ENCODE data around the gene OLFML2A.
A peak's percentile ranks its signal among the peaks of the same experiment; 100 is the strongest.

Gene OLFML2A

DNA sequence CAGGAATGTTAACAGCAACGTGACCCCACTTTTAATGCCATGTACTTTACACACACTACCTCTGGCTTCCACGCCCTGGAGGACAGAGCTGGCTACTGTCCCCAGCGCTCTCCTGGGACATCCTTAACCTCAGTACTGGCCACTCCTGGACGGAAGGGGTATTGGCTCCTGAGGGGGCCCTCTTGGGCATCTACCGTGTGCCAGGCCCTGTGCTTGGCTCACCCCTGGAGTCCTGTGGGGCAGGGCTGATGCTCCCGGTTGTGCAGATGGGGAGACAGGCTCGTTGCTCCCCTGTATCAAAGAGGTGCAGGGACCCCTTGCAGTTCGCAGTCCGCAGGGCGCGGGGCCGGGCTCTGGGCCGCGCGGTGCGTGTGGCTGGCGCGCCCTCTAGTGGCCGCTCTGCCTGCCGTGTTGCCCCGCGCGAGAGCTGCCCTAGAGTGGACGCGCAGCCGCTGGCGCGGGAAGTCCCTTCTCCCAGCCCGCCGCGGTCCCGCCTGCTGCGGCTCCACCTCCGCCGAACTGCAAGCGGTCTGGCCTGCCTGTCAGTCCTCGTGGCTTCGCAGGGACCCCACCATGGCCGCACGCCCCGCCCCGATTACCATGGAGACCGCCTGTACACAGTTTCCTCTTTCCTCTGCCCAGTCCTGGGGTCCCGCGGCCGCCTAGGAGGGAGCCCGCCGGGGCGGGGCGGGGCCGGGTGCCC is 76.0 kb downstream of the OLFML2A start, which contains the start of gene WDR38 (continued):
- TF ChIP-seq, protein P1, sequence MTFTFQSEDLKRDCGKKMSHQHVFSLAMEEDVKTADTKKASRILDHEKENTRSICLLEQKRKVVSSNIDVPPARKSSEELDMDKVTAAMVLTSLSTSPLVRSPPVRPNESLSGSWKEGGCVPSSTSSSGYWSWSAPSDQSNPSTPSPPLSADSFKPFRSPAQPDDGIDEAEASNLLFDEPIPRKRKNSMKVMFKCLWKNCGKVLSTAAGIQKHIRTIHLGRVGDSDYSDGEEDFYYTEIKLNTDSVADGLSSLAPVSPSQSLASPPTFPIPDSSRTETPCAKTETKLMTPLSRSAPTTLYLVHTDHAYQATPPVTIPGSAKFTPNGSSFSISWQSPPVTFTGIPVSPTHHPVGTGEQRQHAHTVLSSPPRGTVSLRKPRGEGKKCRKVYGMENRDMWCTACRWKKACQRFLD (tag by site-specific recombination; IDR thresholded peaks at IDR 0.05), result no peak
- TF ChIP-seq, protein P2, sequence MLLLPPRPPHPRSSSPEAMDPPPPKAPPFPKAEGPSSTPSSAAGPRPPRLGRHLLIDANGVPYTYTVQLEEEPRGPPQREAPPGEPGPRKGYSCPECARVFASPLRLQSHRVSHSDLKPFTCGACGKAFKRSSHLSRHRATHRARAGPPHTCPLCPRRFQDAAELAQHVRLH (tag by site-specific recombination; IDR thresholded peaks at IDR 0.05), result no peak
- peak; percentile 88 for TF ChIP-seq ZNF2 (tag by site-specific recombination; IDR thresholded peaks at IDR 0.05)
- peak; percentile 41; the same call in 1 of the 2 replicates for TF ChIP-seq SP7 (tag by site-specific recombination; IDR thresholded peaks at IDR 0.05)
- TF ChIP-seq ZBTB20 (tag by site-specific recombination; IDR thresholded peaks at IDR 0.05), result no peak; the same call in 1 of the 2 replicates
- TF ChIP-seq ZXDB (tag by site-specific recombination; IDR thresholded peaks at IDR 0.05), result peak; percentile 58; the same call in 1 of the 2 replicates
- TF ChIP-seq ZNF23 (tag by site-specific recombination; IDR thresholded peaks at IDR 0.05; ENCODE audit: borderline replicate concordance), result no peak
- no peak for TF ChIP-seq HOXC10 (CRISPR knock-in tag; IDR thresholded peaks at IDR 0.05)
- TF ChIP-seq ZNF626 (tag by site-specific recombination; IDR thresholded peaks at IDR 0.05), result no peak
- TF ChIP-seq MZF1 (tag by site-specific recombination; IDR thresholded peaks at IDR 0.05; ENCODE audit: borderline replicate concordance), result no peak
- no peak for TF ChIP-seq ZNF529 (tag by site-specific recombination; IDR thresholded peaks at IDR 0.05; ENCODE audit: insufficient replicate concordance)
- peak; percentile 66 for TF ChIP-seq ZNF654 (tag by site-specific recombination; IDR thresholded peaks at IDR 0.05; ENCODE audit: low read depth)
- peak; percentile 51 for TF ChIP-seq ZBTB8A (tag by site-specific recombination; IDR thresholded peaks at IDR 0.05)
- TF ChIP-seq, protein P3, sequence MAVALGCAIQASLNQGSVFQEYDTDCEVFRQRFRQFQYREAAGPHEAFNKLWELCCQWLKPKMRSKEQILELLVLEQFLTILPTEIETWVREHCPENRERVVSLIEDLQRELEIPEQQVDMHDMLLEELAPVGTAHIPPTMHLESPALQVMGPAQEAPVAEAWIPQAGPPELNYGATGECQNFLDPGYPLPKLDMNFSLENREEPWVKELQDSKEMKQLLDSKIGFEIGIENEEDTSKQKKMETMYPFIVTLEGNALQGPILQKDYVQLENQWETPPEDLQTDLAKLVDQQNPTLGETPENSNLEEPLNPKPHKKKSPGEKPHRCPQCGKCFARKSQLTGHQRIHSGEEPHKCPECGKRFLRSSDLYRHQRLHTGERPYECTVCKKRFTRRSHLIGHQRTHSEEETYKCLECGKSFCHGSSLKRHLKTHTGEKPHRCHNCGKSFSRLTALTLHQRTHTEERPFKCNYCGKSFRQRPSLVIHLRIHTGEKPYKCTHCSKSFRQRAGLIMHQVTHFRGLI (tag by site-specific recombination; IDR thresholded peaks at IDR 0.05), result no peak
- TF ChIP-seq, protein P4, sequence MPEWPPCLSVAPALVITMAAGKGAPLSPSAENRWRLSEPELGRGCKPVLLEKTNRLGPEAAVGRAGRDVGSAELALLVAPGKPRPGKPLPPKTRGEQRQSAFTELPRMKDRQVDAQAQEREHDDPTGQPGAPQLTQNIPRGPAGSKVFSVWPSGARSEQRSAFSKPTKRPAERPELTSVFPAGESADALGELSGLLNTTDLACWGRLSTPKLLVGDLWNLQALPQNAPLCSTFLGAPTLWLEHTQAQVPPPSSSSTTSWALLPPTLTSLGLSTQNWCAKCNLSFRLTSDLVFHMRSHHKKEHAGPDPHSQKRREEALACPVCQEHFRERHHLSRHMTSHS (tag by site-specific recombination; IDR thresholded peaks at IDR 0.05), result no peak
- TF ChIP-seq, protein P5, sequence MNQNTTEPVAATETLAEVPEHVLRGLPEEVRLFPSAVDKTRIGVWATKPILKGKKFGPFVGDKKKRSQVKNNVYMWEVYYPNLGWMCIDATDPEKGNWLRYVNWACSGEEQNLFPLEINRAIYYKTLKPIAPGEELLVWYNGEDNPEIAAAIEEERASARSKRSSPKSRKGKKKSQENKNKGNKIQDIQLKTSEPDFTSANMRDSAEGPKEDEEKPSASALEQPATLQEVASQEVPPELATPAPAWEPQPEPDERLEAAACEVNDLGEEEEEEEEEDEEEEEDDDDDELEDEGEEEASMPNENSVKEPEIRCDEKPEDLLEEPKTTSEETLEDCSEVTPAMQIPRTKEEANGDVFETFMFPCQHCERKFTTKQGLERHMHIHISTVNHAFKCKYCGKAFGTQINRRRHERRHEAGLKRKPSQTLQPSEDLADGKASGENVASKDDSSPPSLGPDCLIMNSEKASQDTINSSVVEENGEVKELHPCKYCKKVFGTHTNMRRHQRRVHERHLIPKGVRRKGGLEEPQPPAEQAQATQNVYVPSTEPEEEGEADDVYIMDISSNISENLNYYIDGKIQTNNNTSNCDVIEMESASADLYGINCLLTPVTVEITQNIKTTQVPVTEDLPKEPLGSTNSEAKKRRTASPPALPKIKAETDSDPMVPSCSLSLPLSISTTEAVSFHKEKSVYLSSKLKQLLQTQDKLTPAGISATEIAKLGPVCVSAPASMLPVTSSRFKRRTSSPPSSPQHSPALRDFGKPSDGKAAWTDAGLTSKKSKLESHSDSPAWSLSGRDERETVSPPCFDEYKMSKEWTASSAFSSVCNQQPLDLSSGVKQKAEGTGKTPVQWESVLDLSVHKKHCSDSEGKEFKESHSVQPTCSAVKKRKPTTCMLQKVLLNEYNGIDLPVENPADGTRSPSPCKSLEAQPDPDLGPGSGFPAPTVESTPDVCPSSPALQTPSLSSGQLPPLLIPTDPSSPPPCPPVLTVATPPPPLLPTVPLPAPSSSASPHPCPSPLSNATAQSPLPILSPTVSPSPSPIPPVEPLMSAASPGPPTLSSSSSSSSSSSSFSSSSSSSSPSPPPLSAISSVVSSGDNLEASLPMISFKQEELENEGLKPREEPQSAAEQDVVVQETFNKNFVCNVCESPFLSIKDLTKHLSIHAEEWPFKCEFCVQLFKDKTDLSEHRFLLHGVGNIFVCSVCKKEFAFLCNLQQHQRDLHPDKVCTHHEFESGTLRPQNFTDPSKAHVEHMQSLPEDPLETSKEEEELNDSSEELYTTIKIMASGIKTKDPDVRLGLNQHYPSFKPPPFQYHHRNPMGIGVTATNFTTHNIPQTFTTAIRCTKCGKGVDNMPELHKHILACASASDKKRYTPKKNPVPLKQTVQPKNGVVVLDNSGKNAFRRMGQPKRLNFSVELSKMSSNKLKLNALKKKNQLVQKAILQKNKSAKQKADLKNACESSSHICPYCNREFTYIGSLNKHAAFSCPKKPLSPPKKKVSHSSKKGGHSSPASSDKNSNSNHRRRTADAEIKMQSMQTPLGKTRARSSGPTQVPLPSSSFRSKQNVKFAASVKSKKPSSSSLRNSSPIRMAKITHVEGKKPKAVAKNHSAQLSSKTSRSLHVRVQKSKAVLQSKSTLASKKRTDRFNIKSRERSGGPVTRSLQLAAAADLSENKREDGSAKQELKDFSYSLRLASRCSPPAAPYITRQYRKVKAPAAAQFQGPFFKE (tag by site-specific recombination; IDR thresholded peaks at IDR 0.05; ENCODE audit: borderline replicate concordance), result no peak
- no peak for TF ChIP-seq RBAK (tag by site-specific recombination; IDR thresholded peaks at IDR 0.05)
- TF ChIP-seq, protein P6, sequence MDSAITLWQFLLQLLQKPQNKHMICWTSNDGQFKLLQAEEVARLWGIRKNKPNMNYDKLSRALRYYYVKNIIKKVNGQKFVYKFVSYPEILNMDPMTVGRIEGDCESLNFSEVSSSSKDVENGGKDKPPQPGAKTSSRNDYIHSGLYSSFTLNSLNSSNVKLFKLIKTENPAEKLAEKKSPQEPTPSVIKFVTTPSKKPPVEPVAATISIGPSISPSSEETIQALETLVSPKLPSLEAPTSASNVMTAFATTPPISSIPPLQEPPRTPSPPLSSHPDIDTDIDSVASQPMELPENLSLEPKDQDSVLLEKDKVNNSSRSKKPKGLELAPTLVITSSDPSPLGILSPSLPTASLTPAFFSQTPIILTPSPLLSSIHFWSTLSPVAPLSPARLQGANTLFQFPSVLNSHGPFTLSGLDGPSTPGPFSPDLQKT (IDR thresholded peaks at IDR 0.05; ENCODE audit: borderline replicate concordance, low read depth, low read length), result no peak
- TF ChIP-seq ZNF423 (tag by site-specific recombination; IDR thresholded peaks at IDR 0.05), result no peak
- TF ChIP-seq ZNF140 (tag by site-specific recombination; IDR thresholded peaks at IDR 0.05), result no peak
- TF ChIP-seq, protein P7, sequence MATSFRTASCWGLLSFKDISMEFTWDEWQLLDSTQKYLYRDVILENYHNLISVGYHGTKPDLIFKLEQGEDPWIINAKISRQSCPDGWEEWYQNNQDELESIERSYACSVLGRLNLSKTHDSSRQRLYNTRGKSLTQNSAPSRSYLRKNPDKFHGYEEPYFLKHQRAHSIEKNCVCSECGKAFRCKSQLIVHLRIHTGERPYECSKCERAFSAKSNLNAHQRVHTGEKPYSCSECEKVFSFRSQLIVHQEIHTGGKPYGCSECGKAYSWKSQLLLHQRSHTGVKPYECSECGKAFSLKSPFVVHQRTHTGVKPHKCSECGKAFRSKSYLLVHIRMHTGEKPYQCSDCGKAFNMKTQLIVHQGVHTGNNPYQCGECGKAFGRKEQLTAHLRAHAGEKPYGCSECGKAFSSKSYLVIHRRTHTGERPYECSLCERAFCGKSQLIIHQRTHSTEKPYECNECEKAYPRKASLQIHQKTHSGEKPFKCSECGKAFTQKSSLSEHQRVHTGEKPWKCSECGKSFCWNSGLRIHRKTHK (tag by site-specific recombination; IDR thresholded peaks at IDR 0.05), result no peak
- TF ChIP-seq, protein P8, sequence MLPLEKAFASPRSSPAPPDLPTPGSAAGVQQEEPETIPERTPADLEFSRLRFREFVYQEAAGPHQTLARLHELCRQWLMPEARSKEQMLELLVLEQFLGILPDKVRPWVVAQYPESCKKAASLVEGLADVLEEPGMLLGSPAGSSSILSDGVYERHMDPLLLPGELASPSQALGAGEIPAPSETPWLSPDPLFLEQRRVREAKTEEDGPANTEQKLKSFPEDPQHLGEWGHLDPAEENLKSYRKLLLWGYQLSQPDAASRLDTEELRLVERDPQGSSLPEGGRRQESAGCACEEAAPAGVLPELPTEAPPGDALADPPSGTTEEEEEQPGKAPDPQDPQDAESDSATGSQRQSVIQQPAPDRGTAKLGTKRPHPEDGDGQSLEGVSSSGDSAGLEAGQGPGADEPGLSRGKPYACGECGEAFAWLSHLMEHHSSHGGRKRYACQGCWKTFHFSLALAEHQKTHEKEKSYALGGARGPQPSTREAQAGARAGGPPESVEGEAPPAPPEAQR (tag by site-specific recombination; IDR thresholded peaks at IDR 0.05), result no peak
- no peak for TF ChIP-seq ZNF768 (tag by site-specific recombination; IDR thresholded peaks at IDR 0.05)
- TF ChIP-seq ZNF629 (tag by site-specific recombination; IDR thresholded peaks at IDR 0.05), result no peak; the same call in none of the 2 replicates
- 0 out of 2 replicates have a peak, but pooled peaks have one; percentile 52 for TF ChIP-seq ZNF785 (tag by site-specific recombination; IDR thresholded peaks at IDR 0.05)

All from HEK293 (cell line).